Esophagus muscularis mucosa (tissue), 4 donors: ENCODE results near the gene MEG3. TPM values are rescaled to one million over a fixed set of nuclear protein-coding genes. Genes with fewer than 3 reads are reported as not detected.

Source experiments
- DNase-seq: peaks from one replicate; pipeline ENCODE4 v3.0.0-alpha.2; 2017; ENCODE audit errors: extremely low spot score
- H3K27ac ChIP-seq, 4 donors: fragments of 200-600 bp; sonication (generic); replicated peaks in 1 of 4; 1 replicate in 3 of 4; 2 replicates in 1 of 4; pipeline ENCODE4 v1.5.1; 2016 to 2019; ENCODE audit warnings: mild to moderate bottlenecking in 1 of 4
- H3K27me3 ChIP-seq, 4 donors: fragments of 200-600 bp; sonication (generic); one replicate each; pipeline versions ENCODE4 v1.5.1 to v1.6.0; 2016 to 2019
- H3K36me3 ChIP-seq, 4 donors: fragments of 200-600 bp; sonication (generic); one replicate each; pipeline ENCODE4 v1.5.1; 2016 to 2019
- H3K4me1 ChIP-seq, 4 donors: fragments of 200-600 bp; sonication (generic); one replicate each; pipeline ENCODE4 v1.5.1; 2016 to 2019
- H3K4me3 ChIP-seq, 4 donors: fragments of 200-600 bp; sonication (generic); 1 replicate in 2 of 4; 2 replicates in 2 of 4; pipeline ENCODE4 v1.5.1; 2016 to 2019; ENCODE audit warnings: mild to moderate bottlenecking in 4 of 4, moderate library complexity in 1 of 4
- H3K9me3 ChIP-seq, 4 donors: fragments of 200-600 bp; sonication (generic); 1 replicate in 3 of 4; 2 replicates in 1 of 4; pipeline ENCODE4 v1.5.1; 2016 to 2019
- EP300 ChIP-seq: sonication (generic); formaldehyde crosslinking; IDR thresholded peaks from one replicate; pipeline ENCODE4 v1.6.1; 2017; ENCODE audit warnings: antibody characterized with exemption
- POLR2A ChIP-seq: fragments of 450-650 bp; IDR thresholded peaks from one replicate; pipeline ENCODE4 v1.6.1; 2017; ENCODE audit warnings: antibody characterized with exemption, moderate library complexity, mild to moderate bottlenecking, low read depth
- POLR2AphosphoS5 ChIP-seq, 2 donors: sonication (generic); formaldehyde crosslinking; IDR thresholded peaks; one replicate each; pipeline ENCODE4 v1.6.1; 2017; ENCODE audit warnings: antibody characterized with exemption in 2 of 2
- WGBS: methylation state at CpG from one replicate; pipeline ENCODE4 v1.1.5; 2018; 5-methylcytosine and 5-hydroxymethylcytosine counted together
- intact Hi-C: fragments of 100-400 bp; cut with DNase I; formaldehyde crosslinking; loops from one replicate; pipeline ENCODE4 v1.15.1; 2023
- total RNA-seq, 4 donors: library from RNA; depleted of rRNA; stranded (reverse); fragments of >200 nt; gene quantifications; one replicate each; pipeline versions ENCODE4 v1.1.0 to v1.2.1, GENCODE V29; 2016
- TF ChIP-seq, protein P1 (sequence below), 3 experiments: fragments of 200-600 bp in 2 of 3; fragments of 450-650 bp in 1 of 3; sonication (generic) in 2 of 3; IDR thresholded peaks; one replicate each; pipeline ENCODE4 v1.5.1; 2017 to 2019; ENCODE audit warnings: antibody characterized with exemption in 3 of 3, mild to moderate bottlenecking in 2 of 3, moderate library complexity in 1 of 3

The MEG3 gene
- total RNA-seq, 4 donors from 2014 or later, result 9.4 to 53.2 (median 22.1) TPM

DNA sequence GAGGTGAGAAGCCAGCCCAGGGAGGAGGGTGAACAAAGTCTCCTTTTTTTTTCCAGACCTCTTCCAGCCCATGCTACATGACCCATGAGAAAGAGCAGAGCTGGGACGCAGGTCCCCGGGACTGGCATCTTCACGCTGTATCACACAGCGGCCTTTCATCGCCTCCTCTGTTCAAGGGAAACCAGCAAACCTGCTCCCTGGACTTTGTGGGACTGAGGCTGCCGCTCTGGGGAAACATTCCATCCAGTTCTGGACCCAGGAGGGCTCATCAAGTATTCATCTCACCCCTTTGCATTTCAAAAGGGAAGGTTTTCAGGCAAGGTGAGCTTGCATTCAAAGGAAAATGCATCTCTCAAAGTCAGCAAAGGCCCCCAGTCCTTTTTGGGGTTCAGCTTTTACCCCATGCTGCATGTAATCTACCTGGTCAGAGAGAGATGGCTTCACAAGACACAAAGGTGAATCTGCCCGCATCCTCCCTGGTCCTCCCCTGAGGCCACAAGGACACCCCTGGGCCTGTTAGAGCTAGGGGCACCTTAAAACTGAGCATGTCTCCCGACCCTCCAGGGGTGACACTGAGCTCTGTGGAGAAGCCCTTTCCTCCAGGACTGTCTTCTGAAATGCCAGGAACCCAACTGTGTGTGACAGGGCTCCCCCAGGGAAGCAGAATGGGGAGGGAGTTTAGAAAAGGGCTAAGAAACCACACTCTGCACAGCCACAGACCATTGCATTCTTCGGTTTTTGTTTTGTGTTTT, 21.2 kb upstream of the MEG3 start:
- Histone ChIP-seq H3K36me3 (no peaks in the 10 kb centered on the region), H3K9me3 (peaks cover 0 to 24% (median 15%) of the 10 kb centered on the region in 4 donors), H3K27me3 (peaks cover 0 to 46% (median 0%) of the 10 kb centered on the region in 4 donors), H3K27ac (no peak overlapping the region), H3K4me1 (no peaks in the 10 kb centered on the region), H3K4me3 (no peak overlapping the region)
- TF ChIP-seq POLR2AphosphoS5 (IDR thresholded peaks at IDR 0.05) (no peak), POLR2A (no peak), EP300 (no peak)
- TF ChIP-seq, protein P1, sequence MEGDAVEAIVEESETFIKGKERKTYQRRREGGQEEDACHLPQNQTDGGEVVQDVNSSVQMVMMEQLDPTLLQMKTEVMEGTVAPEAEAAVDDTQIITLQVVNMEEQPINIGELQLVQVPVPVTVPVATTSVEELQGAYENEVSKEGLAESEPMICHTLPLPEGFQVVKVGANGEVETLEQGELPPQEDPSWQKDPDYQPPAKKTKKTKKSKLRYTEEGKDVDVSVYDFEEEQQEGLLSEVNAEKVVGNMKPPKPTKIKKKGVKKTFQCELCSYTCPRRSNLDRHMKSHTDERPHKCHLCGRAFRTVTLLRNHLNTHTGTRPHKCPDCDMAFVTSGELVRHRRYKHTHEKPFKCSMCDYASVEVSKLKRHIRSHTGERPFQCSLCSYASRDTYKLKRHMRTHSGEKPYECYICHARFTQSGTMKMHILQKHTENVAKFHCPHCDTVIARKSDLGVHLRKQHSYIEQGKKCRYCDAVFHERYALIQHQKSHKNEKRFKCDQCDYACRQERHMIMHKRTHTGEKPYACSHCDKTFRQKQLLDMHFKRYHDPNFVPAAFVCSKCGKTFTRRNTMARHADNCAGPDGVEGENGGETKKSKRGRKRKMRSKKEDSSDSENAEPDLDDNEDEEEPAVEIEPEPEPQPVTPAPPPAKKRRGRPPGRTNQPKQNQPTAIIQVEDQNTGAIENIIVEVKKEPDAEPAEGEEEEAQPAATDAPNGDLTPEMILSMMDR (IDR thresholded peaks at IDR 0.05), result no peak
- DNase-seq, result no peak
- intact Hi-C loops, result no loop called here
- WGBS, result 81% methylated on average over 9 of the region's 9 CpGs

- Histone ChIP-seq H3K36me3 (no peaks in the 10 kb centered on the region), H3K4me3 (no peak overlapping the region), H3K4me1 (no peaks in the 10 kb centered on the region), H3K27ac (no peak overlapping the region), H3K9me3 (peaks cover 0 to 40% (median 23%) of the 10 kb centered on the region in 4 donors), H3K27me3 (peaks cover 0 to 57% (median 0%) of the 10 kb centered on the region in 4 donors)
- 76% methylated on average over 7 of the region's 9 CpGs for WGBS
- no peak for DNase-seq
- intact Hi-C loops, result no loop called here
- no peak for TF ChIP-seq EP300
- TF ChIP-seq, protein P1 (IDR thresholded peaks at IDR 0.05), result no peak
- TF ChIP-seq POLR2AphosphoS5 (IDR thresholded peaks at IDR 0.05), result no peak
- TF ChIP-seq POLR2A, result no peak
Measured at GRCh38 chr14:100806386-100806785, 19.5 kb upstream of the MEG3 start.

DNA sequence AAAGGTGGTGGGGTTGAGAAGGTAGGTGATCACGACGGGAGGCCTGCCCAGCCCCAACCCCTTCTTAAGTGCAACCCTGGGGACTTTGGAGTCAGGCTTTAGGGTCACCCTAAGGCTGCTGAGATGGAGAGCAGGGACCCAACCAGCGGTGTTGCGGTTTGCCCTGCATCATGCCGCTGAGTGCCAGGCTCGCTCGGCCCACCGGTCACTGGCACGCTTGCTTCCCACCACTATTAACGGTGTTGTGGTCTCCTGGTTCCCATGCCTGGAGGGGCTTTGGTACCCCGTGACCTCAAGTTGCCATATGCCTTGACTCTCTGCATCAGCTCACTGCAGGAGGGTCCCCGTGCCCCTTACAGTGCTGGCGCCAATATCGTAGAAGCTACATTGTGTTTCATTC, 18.4 kb upstream of the MEG3 start:
- intact Hi-C loops, result no loop called here
- no peak for TF ChIP-seq POLR2AphosphoS5 (IDR thresholded peaks at IDR 0.05)
- TF ChIP-seq, protein P1 (IDR thresholded peaks at IDR 0.05), result no peak
- TF ChIP-seq POLR2A, result no peak
- TF ChIP-seq EP300, result no peak
- Histone ChIP-seq H3K4me3 (no peak overlapping the region), H3K9me3 (peaks cover 0 to 44% (median 23%) of the 10 kb centered on the region in 4 donors), H3K27ac (no peak overlapping the region), H3K36me3 (no peaks in the 10 kb centered on the region), H3K4me1 (no peaks in the 10 kb centered on the region), H3K27me3 (peaks cover 0 to 58% (median 0%) of the 10 kb centered on the region in 4 donors)
- DNase-seq, result no peak
- whole genome bisulfite sequencing, result 85% methylated on average over 10 of the region's 14 CpGs

DNA sequence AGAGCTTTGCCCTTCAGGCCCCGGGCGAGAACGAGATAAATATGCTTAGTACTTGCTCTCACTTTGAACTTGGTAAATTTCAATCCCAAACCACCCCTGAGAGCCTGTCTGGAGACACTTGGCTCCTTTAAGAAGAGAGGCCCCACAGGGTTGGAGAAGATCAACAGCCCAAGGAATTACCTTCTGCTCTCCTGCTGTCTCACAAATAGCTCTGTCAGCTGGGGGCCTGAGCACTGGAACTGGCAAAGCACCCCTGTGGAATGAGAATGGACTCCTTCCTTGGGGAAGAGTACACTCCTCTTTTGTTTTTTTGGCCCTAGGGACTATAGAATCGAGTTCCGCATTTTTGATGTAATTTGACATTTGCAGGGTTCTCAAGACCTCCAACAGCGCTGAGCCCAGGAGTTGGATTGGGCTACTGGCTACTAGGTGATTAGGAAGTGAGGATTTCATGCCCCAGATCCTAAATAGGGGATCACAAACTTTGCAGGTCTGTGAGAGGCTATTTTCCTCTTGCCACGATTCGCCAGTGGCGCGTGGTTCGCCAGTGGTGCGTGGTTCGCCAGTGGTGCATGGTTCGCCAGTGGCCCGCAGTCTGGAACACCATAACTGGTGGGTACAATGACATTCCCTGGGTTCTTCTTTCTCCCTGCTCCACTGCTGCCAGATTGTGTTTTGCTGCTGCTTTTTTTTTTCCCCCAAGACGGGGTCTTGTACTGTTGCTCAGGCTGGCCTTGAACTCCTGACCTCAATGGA, 17.8 kb upstream of the MEG3 start:
- H3K36me3 ChIP-seq, result no peaks in the 10 kb centered on the region
- H3K4me1 ChIP-seq, result no peaks in the 10 kb centered on the region
- peaks cover 0 to 58% (median 0%) of the 10 kb centered on the region in 4 donors for H3K27me3 ChIP-seq
- 71% methylated on average over 16 of the region's 16 CpGs for WGBS
- no peak overlapping the region for H3K4me3 ChIP-seq
- TF ChIP-seq EP300, result no peak
- no peak for TF ChIP-seq POLR2AphosphoS5 (IDR thresholded peaks at IDR 0.05)
- intact Hi-C loops, result no loop called here
- no peak overlapping the region for H3K27ac ChIP-seq
- DNase-seq, result no peak
- peaks cover 0 to 44% (median 23%) of the 10 kb centered on the region in 4 donors for H3K9me3 ChIP-seq

GRCh38 chr14:100810435-100810834, 15.5 kb upstream of the MEG3 start:
- Histone ChIP-seq H3K4me3 (no peak overlapping the region), H3K27me3 (peaks cover 0 to 58% (median 0%) of the 10 kb centered on the region in 4 donors), H3K36me3 (no peaks in the 10 kb centered on the region), H3K27ac (no peak overlapping the region), H3K9me3 (peaks cover 0 to 44% (median 23%) of the 10 kb centered on the region in 4 donors), H3K4me1 (no peaks in the 10 kb centered on the region)
- TF ChIP-seq, protein P1 (IDR thresholded peaks at IDR 0.05), result no peak
- TF ChIP-seq EP300 (no peak), POLR2AphosphoS5 (IDR thresholded peaks at IDR 0.05) (no peak), POLR2A (no peak)
- WGBS, result 68% methylated on average over 7 of the region's 7 CpGs
- no peak for DNase-seq
- intact Hi-C loops, result no loop called here
